HL-60 (cell line): ENCODE measurements around the gene PTPRD.

Experiments used
- CTCF ChIP-seq: IDR thresholded peaks from one replicate; pipeline ENCODE4 v1.5.1; 2011; ENCODE audit warnings: low read length, control low read depth, inconsistent platforms; ENCODE audit not compliant: insufficient read depth
- GABPA ChIP-seq: IDR thresholded peaks from 2 replicates; pipeline ENCODE4 v1.6.1; 2012; ENCODE audit warnings: low read depth
- POLR2AphosphoS5 ChIP-seq: IDR thresholded peaks from 2 replicates; pipeline ENCODE4 v1.6.1; 2012; ENCODE audit warnings: low read depth
- SPI1 ChIP-seq: IDR thresholded peaks from 2 replicates; pipeline ENCODE4 v1.6.1; 2012; ENCODE audit warnings: low read depth, mild to moderate bottlenecking, borderline replicate concordance

- no peak for TF ChIP-seq CTCF
- TF ChIP-seq POLR2AphosphoS5 = no peak
- TF ChIP-seq SPI1 = no peak
- TF ChIP-seq GABPA = no peak
These were observed 1225.2 kb downstream of the PTPRD start for GRCh38 chr9:9387511-9388115.
